GM21381 (cell line): ENCODE measurements around the gene NSMCE4A.
"Not testable (repeated sequence)": the region's sequence is repeated elsewhere in the genome, so short reads cannot be mapped to it uniquely, and the experiment has no call there.

Experiments used
- ATAC-seq: cut with Tn5 transposase; IDR thresholded peaks from one replicate; pipeline ENCODE4 v1.9.1; 2021; ENCODE audit warnings: mild to moderate bottlenecking, moderate library complexity; ENCODE audit not compliant: unreplicated experiment

NSMCE4A gene

GRCh38 chr10:121941532-121941931 is 33.5 kb downstream of the NSMCE4A start:
- ATAC-seq: no peak

- no peak for ATAC-seq
These were observed 38.7 kb downstream of the NSMCE4A start for GRCh38 chr10:121936295-121936694.

- no peak for ATAC-seq
These were observed 39.3 kb downstream of the NSMCE4A start for GRCh38 chr10:121935702-121936101.

- ATAC-seq: not testable (repeated sequence)
These were observed 44.5 kb downstream of the NSMCE4A start for GRCh38 chr10:121930268-121931085.

GRCh38 chr10:121929585-121930267 is 45.3 kb downstream of the NSMCE4A start:
- ATAC-seq: not testable (repeated sequence)

GRCh38 chr10:121928528-121928884 is 46.5 kb downstream of the NSMCE4A start:
- peak; percentile 12 for ATAC-seq

- peak; percentile 86 for ATAC-seq
These were observed 47.0 kb downstream of the NSMCE4A start, which contains the start of gene ATE1 for GRCh38 chr10:121927841-121928527. TSS of gene ATE1 (minus strand) at chr10:121928031. CDS start at chr10:121927949, 82 bp downstream.

GRCh38 chr10:121927318-121927840 is 47.6 kb downstream of the NSMCE4A start:
- peak; percentile 39 for ATAC-seq

- ATAC-seq: no peak
These were observed 48.2 kb downstream of the NSMCE4A start for GRCh38 chr10:121926671-121927317.

- ATAC-seq: no peak
These were observed 48.9 kb downstream of the NSMCE4A start for GRCh38 chr10:121926157-121926556.

- ATAC-seq: no peak
These were observed 53.6 kb downstream of the NSMCE4A start for GRCh38 chr10:121921238-121921931.

GRCh38 chr10:121919666-121920065 is 55.4 kb downstream of the NSMCE4A start:
- no peak for ATAC-seq

- ATAC-seq: not testable (repeated sequence)
These were observed 56.2 kb downstream of the NSMCE4A start for GRCh38 chr10:121918800-121919199.

- no peak for ATAC-seq
These were observed 60.4 kb downstream of the NSMCE4A start for GRCh38 chr10:121914661-121915060.

- ATAC-seq: no peak
These were observed 63.7 kb downstream of the NSMCE4A start for GRCh38 chr10:121911421-121911697.

- no peak for ATAC-seq
These were observed 64.2 kb downstream of the NSMCE4A start for GRCh38 chr10:121910673-121911420.
